GM19467 (cell line): ENCODE results near the gene H19.

Experiments used
- ATAC-seq: cut with Tn5 transposase; IDR thresholded peaks from one replicate; pipeline ENCODE4 v1.9.1; 2021; ENCODE audit warnings: mild to moderate bottlenecking, moderate library complexity; ENCODE audit not compliant: unreplicated experiment

The H19 gene

GRCh38 chr11:1997755-1998154 lies at the start of gene H19:
TSS of gene H19 (minus strand) at chr11:1997842.
- no peak for ATAC-seq

DNA sequence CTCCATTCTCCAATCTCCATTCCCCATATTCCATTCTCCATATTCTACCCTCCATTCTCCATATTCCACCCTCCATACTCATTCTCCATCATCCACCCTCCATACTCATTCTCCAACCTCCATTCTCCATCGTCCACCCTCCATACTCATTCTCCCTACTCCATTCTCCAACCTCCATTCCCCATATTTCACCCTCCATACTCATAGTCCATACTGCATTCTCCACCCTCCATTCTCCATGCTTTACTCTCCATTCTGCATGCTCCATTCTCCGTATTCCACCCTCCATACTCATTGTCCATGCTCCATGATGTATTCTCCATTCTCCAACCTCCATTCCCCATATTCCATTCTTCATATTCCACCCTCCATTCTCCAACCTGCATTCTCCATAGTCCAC lies 44.3 kb upstream of the H19 start:
- no peak for ATAC-seq

DNA sequence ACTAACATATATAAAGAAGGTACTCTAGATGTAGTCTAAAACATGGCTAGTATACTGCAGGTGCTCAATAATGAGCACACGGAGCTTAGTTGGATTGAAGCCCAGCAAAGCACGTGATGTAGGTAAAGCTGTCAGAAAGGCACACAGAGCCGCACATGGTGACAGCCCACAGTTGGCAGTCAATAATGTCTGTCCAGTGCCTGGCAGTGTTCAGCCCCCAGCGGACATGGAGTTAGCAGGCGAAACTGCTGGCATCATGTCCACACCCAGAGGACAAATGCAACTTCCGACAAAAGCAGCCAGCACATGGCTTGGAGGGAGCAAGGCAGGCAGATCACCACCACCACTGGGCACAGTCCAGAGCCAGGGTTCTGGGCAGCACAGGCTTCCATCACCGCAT lies 43.5 kb upstream of the H19 start:
- no peak for ATAC-seq

GRCh38 chr11:2039198-2039759 lies 41.6 kb upstream of the H19 start:
- no peak for ATAC-seq

- no peak for ATAC-seq
These were observed 39.3 kb upstream of the H19 start for GRCh38 chr11:2036863-2037486.

GRCh38 chr11:2035382-2035781 lies 37.7 kb upstream of the H19 start:
- ATAC-seq: no peak

GRCh38 chr11:2031058-2031457 lies 33.4 kb upstream of the H19 start:
- ATAC-seq: no peak

DNA sequence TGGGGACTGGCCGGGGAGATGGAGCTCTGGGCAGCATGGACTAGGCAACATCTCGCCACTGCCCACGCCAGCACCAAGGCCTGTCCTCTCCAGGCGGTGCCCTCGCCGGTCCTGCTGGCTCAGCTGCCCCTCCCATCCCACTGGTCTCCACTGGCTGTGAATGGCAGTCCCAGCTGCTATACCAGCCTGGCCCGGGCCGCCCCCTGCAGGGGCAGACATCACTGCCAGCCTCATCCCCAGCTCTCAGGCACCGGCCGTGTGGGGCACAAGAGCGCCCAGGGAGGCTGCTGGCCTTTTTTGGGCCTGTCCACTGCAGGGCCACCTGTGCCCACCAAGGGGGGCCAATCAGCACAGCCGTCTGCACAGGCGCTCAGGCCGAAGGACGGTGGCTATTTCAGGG lies 30.1 kb upstream of the H19 start:
- ATAC-seq: no peak

GRCh38 chr11:2015025-2015424 lies 17.4 kb upstream of the H19 start:
- ATAC-seq: no peak

DNA sequence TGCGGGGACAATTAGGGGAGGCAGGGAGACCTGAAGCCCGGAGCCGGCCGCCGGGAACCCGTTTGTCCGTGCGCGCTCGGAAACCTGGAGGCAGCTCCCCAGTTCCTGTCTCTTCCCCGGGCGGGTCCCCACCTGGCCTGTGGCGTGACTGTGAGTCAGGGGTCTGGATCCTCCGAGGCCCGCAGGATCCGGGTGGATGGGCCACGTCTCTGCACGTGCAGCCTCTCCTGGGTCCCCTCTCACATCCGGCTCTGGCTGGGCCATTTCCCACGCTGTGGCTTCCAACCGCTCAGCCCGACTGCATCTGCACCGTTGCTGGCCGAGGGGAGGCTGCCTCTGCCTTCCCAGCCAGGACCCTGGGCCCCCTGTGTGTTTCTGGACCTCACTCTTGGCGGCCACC lies 14.8 kb upstream of the H19 start:
- ATAC-seq: no peak

- ATAC-seq: no peak
These were observed 6.8 kb upstream of the H19 start for GRCh38 chr11:2004466-2004865.

- no peak for ATAC-seq
These were observed 5.2 kb upstream of the H19 start for GRCh38 chr11:2002807-2003206.

DNA sequence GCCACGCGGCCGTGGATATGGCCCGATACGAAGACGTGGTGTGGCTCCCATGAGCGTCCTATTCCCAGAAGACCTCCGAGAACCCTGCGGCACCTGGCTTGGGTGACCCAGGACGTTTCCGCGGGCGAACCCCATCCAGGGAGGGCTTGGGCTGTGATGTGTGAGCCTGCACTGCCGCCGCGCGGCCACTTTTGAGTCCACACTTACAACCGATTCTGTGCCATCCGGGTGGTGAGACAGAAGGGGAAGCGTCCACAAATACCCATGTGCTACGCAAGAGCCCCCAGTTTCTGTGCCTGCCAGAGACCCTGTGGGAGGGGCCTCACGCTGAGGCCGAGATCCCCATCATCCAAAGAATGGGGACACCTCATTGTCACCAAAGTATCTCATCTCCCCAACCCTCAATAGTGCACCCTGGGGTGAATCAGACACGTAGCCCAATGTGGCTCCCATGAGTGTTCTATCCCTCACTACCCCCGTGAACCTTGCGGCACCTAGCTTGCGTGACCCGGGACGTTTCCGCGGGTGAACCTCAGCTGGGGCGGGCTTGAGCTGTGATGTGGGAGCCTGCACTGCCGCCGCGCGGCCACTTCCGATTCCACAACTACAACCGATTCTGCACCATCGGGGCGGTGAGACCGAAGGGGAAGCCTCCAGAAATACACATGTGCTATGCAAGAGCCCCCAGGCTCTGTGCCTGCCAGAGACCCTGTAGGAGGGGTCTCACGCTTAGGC lies 4.6 kb upstream of the H19 start:
- ATAC-seq: no peak

DNA sequence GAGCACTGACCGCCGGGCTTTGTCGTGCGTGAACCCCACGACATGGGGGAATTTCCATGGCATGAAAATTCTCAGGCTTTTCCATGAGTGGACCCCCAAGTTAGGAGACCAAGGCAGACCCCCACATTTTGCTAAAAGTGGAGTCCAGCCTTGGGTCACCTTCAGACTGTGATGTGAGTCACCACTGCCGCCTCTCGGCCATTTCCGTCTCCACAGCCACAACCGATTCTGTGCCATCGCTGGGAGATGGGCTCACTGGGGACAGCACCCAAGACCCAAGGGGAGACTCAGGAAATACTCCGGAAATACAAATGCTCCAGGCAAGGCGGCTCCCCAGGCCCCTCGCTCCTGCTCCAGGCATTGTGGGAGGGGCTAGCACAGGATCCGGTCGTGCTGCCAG lies 1.2 kb upstream of the H19 start:
- no peak for ATAC-seq

GRCh38 chr11:1998290-1998689 lies 648 bp upstream of the H19 start:
- ATAC-seq: no peak

GRCh38 chr11:1994121-1994520 lies 3.5 kb downstream of the H19 start:
- no peak for ATAC-seq

DNA sequence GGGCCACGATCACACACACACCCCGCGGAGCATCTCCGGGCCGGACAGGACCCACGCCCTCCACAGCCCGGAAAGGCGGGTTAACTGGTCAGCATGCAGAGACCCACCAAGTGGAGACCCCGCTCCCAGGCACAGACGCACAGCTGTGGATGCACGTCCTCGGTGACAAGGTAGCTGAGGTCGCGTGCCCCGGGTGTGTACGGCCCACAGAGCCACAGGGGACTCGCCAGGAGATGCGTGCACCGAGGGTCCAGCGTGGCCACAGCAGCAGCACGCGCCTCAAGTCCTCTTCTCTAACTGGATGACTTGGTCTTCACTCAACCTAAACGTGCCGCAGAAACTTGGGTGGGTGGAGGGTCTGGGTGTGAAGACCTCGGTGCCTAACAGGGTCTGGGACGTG lies 5.5 kb downstream of the H19 start:
- no peak for ATAC-seq

GRCh38 chr11:1990872-1991578 lies 6.6 kb downstream of the H19 start:
- no peak for ATAC-seq

GRCh38 chr11:1989953-1990352 lies 7.7 kb downstream of the H19 start:
- ATAC-seq: no peak

- ATAC-seq: no peak
These were observed 8.8 kb downstream of the H19 start for GRCh38 chr11:1988667-1989317.

- ATAC-seq: no peak
These were observed 9.5 kb downstream of the H19 start for GRCh38 chr11:1988174-1988573.
